OCI-LY1 (cell line): ENCODE results near the gene COLQ.

ENCODE experiments used
- H2AFZ ChIP-seq: fragments of 200-600 bp; sonication (generic), shearing (Covaris generic); 2 replicates; pipeline ENCODE4 v1.6.0; 2014; ENCODE audit warnings: antibody characterized with exemption, mild to moderate bottlenecking, low read length
- H3F3A ChIP-seq: fragments of 200-600 bp; sonication (generic), shearing (Covaris generic); 2 replicates; pipeline ENCODE4 v1.6.0; 2014; ENCODE audit warnings: mild to moderate bottlenecking, antibody characterized with exemption, low read length, moderate library complexity; ENCODE audit not compliant: insufficient read depth
- H3K27ac ChIP-seq: fragments of 200-600 bp; sonication (generic); 2 replicates; pipeline ENCODE4 v1.5.1; 2014; ENCODE audit warnings: low read length, mixed run types, mild to moderate bottlenecking, low read depth; ENCODE audit not compliant: poor library complexity, severe bottlenecking
- H3K27me3 ChIP-seq: fragments of 200-600 bp; sonication (generic); 2 replicates; pipeline ENCODE4 v1.6.0; 2014; ENCODE audit warnings: antibody characterized with exemption, mild to moderate bottlenecking, low read length, moderate library complexity; ENCODE audit not compliant: insufficient read depth
- H3K36me3 ChIP-seq: fragments of 200-600 bp; sonication (generic); 2 replicates; pipeline ENCODE4 v1.6.1; 2014; ENCODE audit warnings: mild to moderate bottlenecking, antibody characterized with exemption, low read length, moderate library complexity, mixed read lengths; ENCODE audit not compliant: insufficient read depth
- H3K4me1 ChIP-seq: fragments of 200-600 bp; sonication (generic); 2 replicates; pipeline ENCODE4 v1.5.1; 2014; ENCODE audit warnings: mild to moderate bottlenecking, low read length, moderate library complexity; ENCODE audit not compliant: insufficient read depth, severe bottlenecking
- H3K4me2 ChIP-seq: fragments of 200-600 bp; sonication (generic), shearing (Covaris generic); 2 replicates; pipeline ENCODE4 v1.6.1; 2014; ENCODE audit warnings: low read length
- H3K4me3 ChIP-seq: fragments of 200-600 bp; sonication (generic); 2 replicates; pipeline ENCODE4 v1.5.1; 2014; ENCODE audit warnings: low read length, low read depth, mild to moderate bottlenecking, mixed read lengths; ENCODE audit not compliant: poor library complexity, severe bottlenecking
- H3K79me2 ChIP-seq: fragments of 200-600 bp; shearing (Covaris generic); 2 replicates; pipeline ENCODE4 v1.6.1; 2016; ENCODE audit warnings: mixed run types, low read length, mixed read lengths; ENCODE audit not compliant: insufficient read depth
- H3K9ac ChIP-seq: fragments of 200-600 bp; sonication (generic), shearing (Covaris generic); 2 replicates; pipeline ENCODE4 v1.6.1; 2014; ENCODE audit warnings: mild to moderate bottlenecking, low read length, mixed read lengths
- H3K9me2 ChIP-seq: fragments of 200-600 bp; sonication (generic), shearing (Covaris generic); 2 replicates; pipeline ENCODE4 v1.6.1; 2014; ENCODE audit warnings: low read depth, mild to moderate bottlenecking, low read length, mixed read lengths
- H3K9me3 ChIP-seq: fragments of 200-600 bp; shearing (Covaris generic); 2 replicates; pipeline ENCODE4 v1.6.1; 2014; ENCODE audit warnings: low read length, mixed read lengths
- H4K20me1 ChIP-seq: fragments of 200-600 bp; sonication (generic), shearing (Covaris generic); 2 replicates; pipeline ENCODE4 v1.6.0; 2016; ENCODE audit warnings: mild to moderate bottlenecking, low read length; ENCODE audit not compliant: insufficient read depth
- EZH2 ChIP-seq: fragments of 200-600 bp; sonication (generic), shearing (Covaris generic); IDR thresholded peaks from 2 replicates; pipeline ENCODE4 v1.8.0; 2017; ENCODE audit warnings: borderline replicate concordance, mixed run types, mild to moderate bottlenecking, antibody characterized with exemption, low read length, moderate library complexity, mixed read lengths
- TF ChIP-seq, protein P1 (sequence below): fragments of 200-600 bp; sonication (generic), shearing (Covaris generic); IDR thresholded peaks from 2 replicates; pipeline ENCODE4 v1.5.1; 2017; ENCODE audit warnings: mild to moderate bottlenecking, antibody characterized with exemption, low read length, moderate library complexity, mixed read lengths

The COLQ gene

DNA sequence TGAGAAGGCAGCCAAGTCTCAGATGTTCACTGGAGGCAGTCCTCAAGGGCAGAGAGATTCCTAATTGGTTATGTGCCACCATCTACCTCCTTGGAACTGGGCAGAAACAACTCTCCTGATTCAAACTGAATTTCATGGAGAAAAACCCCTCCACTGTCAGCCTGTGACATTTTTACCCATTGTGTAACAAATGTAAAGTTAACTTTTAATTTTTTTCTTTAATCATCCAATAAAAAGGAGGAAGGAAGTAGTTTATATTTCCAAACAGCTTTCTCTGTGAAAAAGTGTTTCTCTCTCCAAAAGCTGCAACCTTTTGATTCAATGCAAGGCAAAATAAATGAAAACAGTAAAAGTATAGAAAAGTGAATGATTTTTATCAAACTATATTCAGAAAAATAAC lies 510 bp upstream of the COLQ start:
- no peak for TF ChIP-seq EZH2
- TF ChIP-seq, protein P1, sequence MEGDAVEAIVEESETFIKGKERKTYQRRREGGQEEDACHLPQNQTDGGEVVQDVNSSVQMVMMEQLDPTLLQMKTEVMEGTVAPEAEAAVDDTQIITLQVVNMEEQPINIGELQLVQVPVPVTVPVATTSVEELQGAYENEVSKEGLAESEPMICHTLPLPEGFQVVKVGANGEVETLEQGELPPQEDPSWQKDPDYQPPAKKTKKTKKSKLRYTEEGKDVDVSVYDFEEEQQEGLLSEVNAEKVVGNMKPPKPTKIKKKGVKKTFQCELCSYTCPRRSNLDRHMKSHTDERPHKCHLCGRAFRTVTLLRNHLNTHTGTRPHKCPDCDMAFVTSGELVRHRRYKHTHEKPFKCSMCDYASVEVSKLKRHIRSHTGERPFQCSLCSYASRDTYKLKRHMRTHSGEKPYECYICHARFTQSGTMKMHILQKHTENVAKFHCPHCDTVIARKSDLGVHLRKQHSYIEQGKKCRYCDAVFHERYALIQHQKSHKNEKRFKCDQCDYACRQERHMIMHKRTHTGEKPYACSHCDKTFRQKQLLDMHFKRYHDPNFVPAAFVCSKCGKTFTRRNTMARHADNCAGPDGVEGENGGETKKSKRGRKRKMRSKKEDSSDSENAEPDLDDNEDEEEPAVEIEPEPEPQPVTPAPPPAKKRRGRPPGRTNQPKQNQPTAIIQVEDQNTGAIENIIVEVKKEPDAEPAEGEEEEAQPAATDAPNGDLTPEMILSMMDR: no peak
- Histone ChIP-seq H2AFZ (no peak overlapping the region), H3K36me3 (no peaks in the 10 kb centered on the region), H3K27ac (no peak overlapping the region), H3K4me1 (peaks cover 5% of the 10 kb centered on the region), H3K79me2 (no peaks in the 10 kb centered on the region), H3K4me3 (no peak overlapping the region), H3K27me3 (0 out of 2 replicates have a peak, but pooled peaks cover 3% of the 10 kb centered on the region), H3K9me2 (no peaks in the 10 kb centered on the region), H3F3A (no peaks in the 10 kb centered on the region), H3K9ac (no peak overlapping the region), H4K20me1 (no peaks in the 10 kb centered on the region), H3K4me2 (no peak overlapping the region), H3K9me3 (no peaks in the 10 kb centered on the region)

DNA sequence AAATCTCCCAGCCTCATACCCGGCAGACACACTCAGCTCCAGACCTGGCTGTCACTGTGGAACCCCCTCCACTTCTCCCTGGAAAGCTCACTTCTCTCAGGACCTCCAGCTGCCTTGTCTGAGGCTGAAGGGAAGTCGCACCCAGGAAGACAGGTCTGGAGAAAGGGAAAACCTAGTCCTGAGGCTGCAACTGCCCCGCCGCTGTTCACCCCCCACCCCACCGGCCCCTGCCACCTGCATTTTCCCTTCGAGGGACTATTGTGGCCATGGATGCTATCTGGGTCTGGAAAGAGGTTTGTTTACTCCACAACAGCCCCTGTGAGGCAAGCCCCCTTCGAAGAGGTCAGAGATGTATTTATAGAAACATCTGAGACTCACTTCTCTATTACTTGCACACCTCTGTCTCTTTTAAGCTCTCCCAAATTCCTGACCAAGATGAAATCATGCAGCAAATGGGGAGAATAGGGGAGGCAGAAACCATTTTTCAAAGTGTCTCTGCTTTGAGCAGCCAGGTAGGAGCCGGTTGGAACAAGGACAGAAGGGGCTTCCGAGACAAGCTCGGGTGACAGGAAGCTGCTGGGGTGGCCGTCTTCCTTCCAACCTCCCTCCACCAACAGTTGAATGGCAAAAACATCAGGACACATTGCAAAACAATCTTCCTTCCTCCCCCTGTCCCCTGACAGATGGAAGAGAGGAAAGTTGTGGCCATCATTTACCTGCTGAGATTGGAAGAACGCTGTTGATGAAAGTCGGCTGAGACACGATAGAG lies 518 bp downstream of the COLQ start:
- Histone ChIP-seq H4K20me1 (no peaks in the 10 kb centered on the region), H3K36me3 (no peaks in the 10 kb centered on the region), H3K27me3 (0 out of 2 replicates have a peak, but pooled peaks cover 3% of the 10 kb centered on the region), H2AFZ (no peak overlapping the region), H3K4me3 (no peak overlapping the region), H3K27ac (no peak overlapping the region), H3K9me3 (no peaks in the 10 kb centered on the region), H3K9me2 (no peaks in the 10 kb centered on the region), H3K4me2 (no peak overlapping the region), H3F3A (no peaks in the 10 kb centered on the region), H3K79me2 (no peaks in the 10 kb centered on the region), H3K4me1 (peaks cover 8% of the 10 kb centered on the region), H3K9ac (no peak overlapping the region)
- TF ChIP-seq EZH2: no peak
- TF ChIP-seq, protein P1: no peak

- no peaks in the 10 kb centered on the region for H3K36me3 ChIP-seq
- H3K4me2 ChIP-seq: no peak overlapping the region
- no peak overlapping the region for H2AFZ ChIP-seq
- no peaks in the 10 kb centered on the region for H3K79me2 ChIP-seq
- no peaks in the 10 kb centered on the region for H3K9me3 ChIP-seq
- H3K27ac ChIP-seq: no peak overlapping the region
- no peak overlapping the region for H3K9ac ChIP-seq
- H3K4me3 ChIP-seq: no peak overlapping the region
- H3K9me2 ChIP-seq: no peaks in the 10 kb centered on the region
- no peak for TF ChIP-seq EZH2
- TF ChIP-seq, protein P1: no peak
- H3F3A ChIP-seq: no peaks in the 10 kb centered on the region
- peaks cover 8% of the 10 kb centered on the region for H3K4me1 ChIP-seq
- no peaks in the 10 kb centered on the region for H4K20me1 ChIP-seq
- H3K27me3 ChIP-seq: 0 out of 2 replicates have a peak, but pooled peaks cover 3% of the 10 kb centered on the region
Measured at GRCh38 chr3:15520185-15520584, 1.3 kb downstream of the COLQ start.
